Measurements from ENCODE around the gene CBX6.
"Not testable (repeated sequence)": the region's sequence is repeated elsewhere in the genome, so short reads cannot be mapped to it uniquely, and the experiment has no call there.

Gene CBX6

GRCh38 chr22:38872172-38872830 is at the start of gene CBX6:
CBX6 (minus strand) TSS chr22:38872216; CDS start chr22:38872190, 26 bp downstream.
- DNase-seq, result peak; percentile 96

DNA sequence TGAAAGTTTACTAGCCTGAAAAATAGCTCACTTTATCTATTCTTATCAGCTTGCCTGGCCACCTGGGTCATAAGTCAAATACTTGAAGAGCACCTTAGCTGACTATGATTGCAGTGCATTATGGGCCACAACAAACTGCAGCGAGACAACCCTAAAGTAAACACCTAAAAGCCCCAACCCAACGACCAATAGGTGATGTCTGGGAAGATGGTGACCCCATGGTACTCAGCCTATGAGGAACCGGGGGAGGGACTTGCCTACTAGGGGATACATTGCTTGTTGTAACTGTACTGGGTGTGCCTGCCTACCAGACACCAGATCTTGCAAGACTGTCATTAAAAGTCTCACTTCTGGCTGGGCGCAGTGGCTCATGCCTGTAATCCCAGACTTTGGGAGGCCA is 49.8 kb upstream of the CBX6 start:
- no peak for DNase-seq

DNA sequence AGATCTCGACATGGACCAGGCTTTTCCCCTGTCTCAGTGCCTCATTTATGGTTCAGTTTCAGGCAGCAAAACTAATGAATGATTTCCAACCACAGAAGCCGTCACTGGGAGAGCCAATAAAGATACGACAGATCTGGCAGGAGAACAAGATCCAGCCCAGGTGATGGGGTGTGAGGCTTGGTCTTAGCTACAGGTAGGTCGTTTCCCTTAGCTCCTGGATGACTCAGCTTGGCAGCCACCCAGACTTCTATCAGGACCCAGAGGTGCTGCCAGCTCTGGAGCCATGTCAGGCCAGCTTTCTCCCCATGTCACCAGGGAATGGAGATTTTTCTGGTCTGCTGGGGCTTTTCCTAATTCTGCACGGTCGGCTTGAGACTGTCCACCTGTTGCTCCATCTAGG is 49.1 kb upstream of the CBX6 start:
- no peak for DNase-seq

DNA sequence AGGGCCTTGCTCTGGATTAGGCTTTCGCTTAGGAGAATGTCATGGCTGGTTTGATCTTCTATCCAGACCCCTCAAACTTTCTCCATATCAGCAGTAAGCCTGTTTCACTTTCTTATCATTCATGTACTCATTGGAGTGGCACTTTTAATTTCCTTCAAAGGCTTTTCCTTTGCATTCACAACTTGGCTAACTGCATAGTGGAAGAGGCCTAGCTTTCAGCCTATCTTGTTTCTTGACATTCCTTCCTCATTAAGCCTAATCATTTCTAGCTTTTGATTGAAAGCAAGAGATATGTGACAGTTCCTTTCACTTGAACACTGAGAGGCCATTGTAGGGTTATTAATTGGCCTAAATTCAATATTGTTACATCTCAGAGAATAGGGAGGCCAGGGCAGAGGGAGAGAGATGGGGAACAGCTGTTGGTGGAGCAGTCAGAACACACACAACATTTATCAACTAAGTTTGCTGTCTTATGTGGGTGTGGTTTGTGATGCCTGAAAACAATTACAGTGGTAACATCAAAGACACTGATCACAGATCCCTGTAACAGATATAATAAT is 47.7 kb upstream of the CBX6 start:
- DNase-seq, result no peak

- no peak for DNase-seq
These were observed 39.4 kb upstream of the CBX6 start for GRCh38 chr22:38911434-38911833.

DNA sequence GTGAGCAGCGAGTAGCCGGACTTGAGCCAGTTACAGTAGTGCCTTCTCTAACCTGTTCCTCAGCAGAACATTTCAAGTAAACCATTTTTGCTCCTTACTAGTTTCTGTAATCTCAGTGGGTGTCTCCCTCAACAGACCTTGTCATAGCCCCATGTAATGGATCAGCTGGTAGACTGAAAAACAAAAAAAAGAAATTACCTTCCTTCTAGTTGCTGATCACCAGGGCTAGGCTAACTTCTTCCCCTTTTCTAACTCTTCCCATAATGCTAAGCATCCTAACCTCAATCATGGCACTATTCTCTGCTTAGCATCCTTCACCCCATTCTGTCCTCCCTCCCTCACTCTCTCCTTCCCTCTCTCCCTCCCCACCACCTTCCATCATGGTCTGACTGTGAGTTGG is 35.8 kb upstream of the CBX6 start:
- DNase-seq, result no peak

DNA sequence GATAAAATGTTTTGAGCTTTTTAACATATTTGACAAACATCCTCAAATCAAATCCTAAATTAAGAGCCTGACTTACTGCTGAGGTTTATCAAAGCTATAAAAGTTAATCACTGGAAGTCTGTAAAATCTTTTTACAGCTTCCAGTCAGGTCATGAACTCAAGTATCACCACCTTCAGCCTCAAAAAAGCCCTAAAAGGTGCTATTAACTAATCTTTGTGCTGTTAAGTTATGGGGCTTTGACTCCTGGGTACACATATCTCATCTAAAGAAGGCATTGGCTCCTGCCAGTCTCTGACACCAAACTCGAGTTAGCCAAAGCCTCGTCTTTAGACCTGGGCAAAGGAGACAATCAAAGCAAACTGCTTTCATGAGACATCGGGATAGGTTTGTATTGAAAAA is 34.0 kb upstream of the CBX6 start:
- no peak for DNase-seq

GRCh38 chr22:38904052-38904617 is 32.1 kb upstream of the CBX6 start:
- not testable (repeated sequence) for DNase-seq

GRCh38 chr22:38901111-38901641 is 29.2 kb upstream of the CBX6 start:
- DNase-seq, result no peak

GRCh38 chr22:38900677-38901076 is 28.7 kb upstream of the CBX6 start:
- no peak for DNase-seq

DNA sequence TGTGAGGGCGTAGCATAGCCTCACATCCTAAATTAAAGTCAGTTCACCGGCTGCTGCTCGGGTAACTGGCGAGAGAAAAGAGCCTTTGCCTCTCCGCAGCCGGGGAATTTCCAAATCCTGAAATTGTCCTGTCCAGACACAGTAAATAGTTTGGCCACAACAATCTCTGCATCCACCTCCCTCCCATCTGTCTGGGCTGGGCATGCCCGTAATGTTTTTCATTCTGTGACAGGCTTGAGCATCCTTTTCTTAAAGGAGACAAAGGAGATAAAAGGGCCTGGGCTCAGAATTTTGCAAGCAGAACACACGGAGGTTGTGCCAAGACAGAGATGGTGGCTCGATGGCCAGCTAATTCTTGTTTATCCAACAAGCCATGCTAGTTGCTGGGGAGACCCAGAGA is 19.2 kb upstream of the CBX6 start:
- no peak for DNase-seq

DNA sequence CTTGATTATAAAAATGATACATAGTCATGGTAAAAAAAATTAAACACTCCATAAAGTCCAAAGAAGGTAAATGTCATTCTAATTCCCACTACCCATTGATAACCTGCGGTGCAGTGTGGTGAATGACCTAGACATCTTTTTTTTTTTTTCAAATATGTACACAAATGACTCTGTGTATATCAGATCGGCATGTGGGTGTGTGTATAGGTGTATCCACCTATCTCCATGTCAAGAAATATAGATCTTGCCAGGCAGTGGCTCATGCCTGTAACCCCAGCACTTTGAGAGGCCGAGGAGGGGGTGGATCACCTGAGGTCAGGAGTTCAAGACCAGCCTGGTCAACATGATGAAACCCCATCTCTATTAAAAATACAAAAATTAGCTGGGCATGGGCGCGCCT is 18.4 kb upstream of the CBX6 start:
- DNase-seq, result no peak

- no peak for DNase-seq
These were observed 14.3 kb upstream of the CBX6 start for GRCh38 chr22:38886333-38886732.

DNA sequence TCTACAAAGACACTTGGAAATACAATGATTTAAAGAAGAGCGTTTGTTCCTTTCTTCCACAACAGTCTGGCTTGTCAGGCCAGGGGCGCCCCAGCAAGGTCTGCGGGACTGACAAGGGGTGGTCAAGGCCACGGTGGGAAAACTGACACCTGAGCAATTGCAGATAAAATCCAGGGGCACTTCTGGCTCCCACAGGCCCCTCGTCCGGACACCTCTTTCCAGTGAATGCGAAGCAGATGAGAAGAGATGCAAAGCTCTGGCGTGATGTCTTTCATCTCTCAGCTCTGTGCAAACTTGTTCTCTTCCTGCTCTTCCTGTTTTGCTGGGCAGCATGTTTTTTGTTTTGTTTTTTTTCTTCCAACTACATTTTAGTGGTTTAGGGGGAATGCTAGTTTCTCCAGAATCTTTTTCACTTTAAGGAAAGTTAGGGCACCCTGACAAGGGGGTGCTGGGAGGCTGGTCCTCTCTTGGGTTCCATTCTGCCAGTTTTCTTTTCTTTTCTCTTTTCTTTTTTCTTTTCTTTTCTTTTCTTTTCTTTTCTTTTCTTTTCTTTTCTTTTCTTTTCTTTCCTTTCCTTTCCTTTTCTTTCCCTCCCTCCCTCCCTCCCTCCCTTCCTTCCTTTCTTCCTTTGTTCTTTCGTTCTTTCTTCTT is 11.1 kb upstream of the CBX6 start:
- no peak for DNase-seq

- no peak for DNase-seq
These were observed 10.2 kb upstream of the CBX6 start for GRCh38 chr22:38881997-38882879.

- DNase-seq, result no peak
These were observed 9.5 kb upstream of the CBX6 start for GRCh38 chr22:38881464-38881871.

DNA sequence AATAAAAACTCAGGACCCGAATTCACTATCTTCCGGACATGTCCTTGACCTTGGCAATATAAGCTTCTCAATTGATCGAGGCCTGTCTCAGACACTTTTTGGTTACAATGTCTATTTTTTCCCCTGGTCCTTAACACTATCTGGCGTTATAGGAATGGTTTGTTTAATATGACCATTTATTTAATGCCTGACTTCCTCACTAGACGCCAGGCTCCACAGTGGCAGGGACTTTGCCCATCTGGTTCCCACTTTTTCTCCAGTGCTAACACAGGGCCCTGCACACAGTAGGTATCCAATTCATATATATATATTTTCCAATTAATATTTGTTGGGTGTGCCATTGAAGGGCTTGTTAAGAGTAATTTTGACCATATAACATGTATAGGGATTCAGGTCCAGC is 7.9 kb upstream of the CBX6 start:
- no peak for DNase-seq

DNA sequence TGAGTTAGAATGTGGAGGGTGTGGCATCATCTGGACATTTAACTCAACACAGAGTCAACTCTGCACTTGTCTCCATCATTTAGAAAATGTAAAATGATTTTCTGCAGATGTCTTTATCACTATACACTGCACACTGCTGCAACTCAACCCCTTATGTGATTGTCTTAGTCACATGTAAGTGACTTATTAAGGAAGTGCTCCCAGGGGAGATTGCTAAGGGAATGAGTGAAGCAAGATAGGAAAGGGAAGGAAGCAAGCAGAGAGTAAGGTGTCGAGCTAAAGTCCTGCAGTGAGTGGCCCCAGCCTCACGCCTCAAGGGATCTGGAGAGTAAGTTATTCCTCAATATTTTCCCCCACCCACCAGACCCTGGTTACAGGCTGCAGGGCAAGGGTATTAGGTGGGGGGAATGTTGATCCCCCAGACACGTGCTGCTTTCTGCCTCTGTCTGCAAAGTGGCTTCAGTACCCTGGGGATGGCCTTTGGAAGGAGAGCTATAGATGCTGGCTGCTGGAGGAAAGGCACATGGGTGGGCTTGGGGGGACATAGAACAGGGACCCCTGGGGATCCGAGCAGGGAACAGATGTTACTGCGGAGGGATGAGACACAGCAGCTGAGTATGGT is 7.2 kb upstream of the CBX6 start:
- DNase-seq, result no peak

DNA sequence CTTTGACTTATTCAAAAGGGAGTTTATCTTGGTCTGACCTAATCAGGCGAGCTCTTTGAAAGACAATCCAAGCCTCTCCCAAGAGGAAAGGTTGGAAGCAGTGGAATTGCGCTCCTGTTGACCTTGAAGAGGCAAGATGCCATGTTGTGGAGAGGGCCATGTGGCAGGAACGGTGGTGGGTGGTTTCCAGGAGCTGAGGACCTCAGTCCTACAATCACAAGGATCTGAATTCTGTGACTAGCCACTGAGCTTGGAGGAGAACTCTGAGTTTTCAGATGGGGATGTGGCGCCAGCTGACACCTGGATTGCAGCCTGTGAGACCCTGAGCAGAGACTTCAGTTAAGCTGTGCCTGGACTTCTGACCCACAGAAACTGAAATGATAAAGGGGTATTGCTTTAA is 6.0 kb upstream of the CBX6 start:
- DNase-seq, result no peak

GRCh38 chr22:38874529-38875222 is 2.7 kb upstream of the CBX6 start:
- no peak for DNase-seq

DNA sequence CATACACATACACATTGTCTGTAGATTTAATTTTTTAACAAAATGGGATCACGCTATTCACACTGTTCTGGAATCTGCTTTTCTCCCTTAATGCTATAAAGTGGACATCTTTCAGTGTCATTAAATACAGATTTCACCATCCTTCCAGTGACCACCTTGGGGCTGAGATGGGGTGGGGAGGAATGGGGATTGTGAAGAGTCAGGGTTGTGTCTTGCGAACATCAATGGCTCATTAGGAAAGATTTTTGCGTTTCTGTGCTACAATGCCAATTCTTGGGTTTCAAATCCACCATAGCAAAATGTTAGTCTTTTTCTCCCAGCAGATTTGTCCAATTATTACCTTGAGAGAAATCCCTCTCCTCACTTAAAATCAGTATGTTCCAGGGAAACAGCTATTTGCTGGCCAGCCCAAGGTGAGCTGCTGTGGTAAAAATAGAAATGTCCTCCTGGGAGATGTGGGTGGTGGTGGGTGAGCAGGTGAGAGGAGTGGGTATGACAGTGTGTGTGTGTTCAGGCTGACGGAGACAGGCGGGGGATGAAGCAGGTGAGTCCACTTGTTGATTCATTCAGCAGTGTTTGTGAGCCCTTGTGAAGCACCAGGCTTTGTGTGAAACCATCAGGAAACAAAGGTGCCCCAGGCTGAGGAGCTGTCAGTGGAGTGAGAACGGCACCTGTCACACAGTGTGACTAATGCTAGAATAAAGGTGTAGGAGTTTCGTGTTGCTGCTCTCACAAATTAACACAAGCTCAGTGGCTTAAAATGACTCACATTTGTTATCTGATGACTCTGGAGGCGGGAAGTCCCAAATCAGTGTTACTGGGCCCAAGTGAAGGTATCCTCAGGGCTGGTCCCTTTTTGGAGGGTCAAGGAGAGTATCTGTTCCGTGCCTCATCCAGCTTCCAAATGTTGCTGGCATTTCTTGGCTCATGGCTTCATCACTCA is 1.7 kb upstream of the CBX6 start:
- DNase-seq, result peak; percentile 82
